GM19025 (cell line): Measurements from ENCODE around the gene ARPC5.
A peak's percentile ranks its signal among the peaks of the same experiment; 100 is the strongest.
"Not testable (repeated sequence)": the region's sequence is repeated elsewhere in the genome, so short reads cannot be mapped to it uniquely, and the experiment has no call there.

ENCODE experiments used
- ATAC-seq: cut with Tn5 transposase; IDR thresholded peaks from one replicate; pipeline ENCODE4 v1.9.1; 2021; ENCODE audit warnings: mild to moderate bottlenecking, low read depth, moderate library complexity; ENCODE audit not compliant: unreplicated experiment

The ARPC5 gene

DNA sequence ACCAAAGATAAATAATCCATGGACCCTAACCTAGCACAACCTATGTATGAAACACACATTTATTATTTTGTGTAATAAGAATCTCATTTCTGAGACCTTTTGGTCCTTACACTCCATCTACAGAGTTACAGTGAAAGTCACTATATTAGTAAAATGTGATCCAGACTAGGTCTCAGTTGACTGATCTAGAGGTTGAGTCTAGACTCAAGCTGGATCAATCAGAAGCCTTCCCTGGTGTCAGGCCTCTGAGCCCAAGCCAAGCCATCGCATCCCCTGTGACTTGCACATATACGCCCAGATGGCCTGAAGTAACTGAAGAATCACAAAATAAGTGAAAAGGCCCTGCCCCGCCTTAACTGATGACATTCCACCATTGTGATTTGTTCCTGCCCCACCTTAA, 22.6 kb downstream of the ARPC5 start:
- not testable (repeated sequence) for ATAC-seq

DNA sequence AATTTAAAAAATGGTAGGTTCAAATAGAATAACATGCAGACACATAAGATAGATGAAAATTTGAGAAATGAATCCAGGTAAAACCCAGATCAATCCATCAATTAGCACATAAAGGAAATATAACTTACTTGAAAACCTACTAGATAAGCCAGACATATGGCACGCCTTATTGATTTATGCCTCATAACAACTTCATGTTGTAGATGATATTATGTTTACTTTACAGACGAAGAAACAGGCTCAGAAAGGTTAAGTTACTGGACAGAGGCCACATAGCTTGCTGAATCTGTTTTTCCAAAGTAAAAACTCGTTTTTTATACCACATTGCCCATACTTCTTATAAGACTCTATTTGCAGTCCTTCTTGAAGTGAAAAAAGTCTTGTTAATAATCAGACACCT, 23.2 kb downstream of the ARPC5 start:
- no peak for ATAC-seq

DNA sequence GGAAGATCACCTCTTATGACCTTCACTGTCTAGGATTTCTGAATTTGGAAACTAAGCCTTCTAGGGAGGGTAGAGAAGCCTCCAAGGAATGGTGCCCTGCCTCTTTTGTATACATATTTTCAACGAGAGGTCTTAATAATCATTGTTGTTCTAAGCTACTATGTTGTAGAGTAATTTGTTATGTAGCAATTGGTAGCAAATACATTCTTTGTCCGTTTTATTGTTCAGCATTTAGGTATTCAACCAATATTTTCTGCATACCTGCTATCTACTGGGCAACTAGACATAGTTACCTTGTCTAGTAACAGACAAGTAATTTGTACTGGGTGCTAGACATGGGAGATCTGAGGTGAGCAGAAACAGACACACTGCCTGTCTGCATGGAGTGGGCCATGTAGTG, 24.6 kb downstream of the ARPC5 start:
- no peak for ATAC-seq

- ATAC-seq = no peak
Observed at GRCh38 chr1:183609759-183610452, 25.7 kb downstream of the ARPC5 start.

GRCh38 chr1:183609313-183609712, 26.3 kb downstream of the ARPC5 start:
- peak; percentile 31 for ATAC-seq

GRCh38 chr1:183607322-183607980, 28.1 kb downstream of the ARPC5 start:
- ATAC-seq = no peak

- ATAC-seq = no peak
Observed at GRCh38 chr1:183605904-183606303, 29.7 kb downstream of the ARPC5 start.

- peak; percentile 21 for ATAC-seq
Observed at GRCh38 chr1:183604815-183605214, 30.8 kb downstream of the ARPC5 start.

- ATAC-seq = peak; percentile 42
Observed at GRCh38 chr1:183604038-183604808, 31.4 kb downstream of the ARPC5 start.

DNA sequence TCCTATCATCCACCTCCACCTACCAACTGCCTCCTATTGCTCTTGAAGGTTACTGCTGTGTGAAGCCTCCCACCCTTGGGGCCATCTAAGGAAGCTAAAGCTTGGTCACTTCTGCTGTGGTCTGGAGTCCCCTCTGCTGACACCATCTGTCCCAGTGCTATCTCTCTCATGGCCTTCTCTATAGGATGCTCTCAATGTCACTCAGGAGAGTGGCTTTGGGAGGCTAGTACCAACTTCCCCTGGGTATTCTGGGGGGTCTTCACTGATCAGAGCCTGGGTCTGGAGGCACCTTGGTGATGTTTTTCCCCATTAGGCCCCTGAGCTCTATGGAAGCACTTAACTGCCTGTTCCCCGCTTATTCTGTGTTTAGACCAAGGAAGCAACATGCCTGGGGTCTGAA, 33.1 kb downstream of the ARPC5 start:
- ATAC-seq = no peak

DNA sequence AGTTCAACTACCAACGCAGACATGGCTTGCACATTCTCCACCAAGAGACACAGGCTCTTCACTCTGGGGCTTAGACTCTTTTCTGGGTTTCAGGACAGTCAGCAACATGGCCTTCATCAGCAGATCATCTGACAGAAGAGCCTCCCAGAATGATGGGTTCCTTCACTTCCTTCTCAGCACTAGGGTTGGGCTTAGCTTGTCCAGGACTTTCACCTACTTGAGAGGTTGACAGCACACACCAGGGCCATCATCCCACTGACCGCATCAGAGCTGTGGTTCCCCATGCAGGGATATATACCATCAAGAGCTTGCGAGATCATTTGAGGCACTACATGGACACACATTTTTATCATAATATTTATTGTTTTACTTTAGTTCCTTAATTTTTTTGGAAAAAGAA, 34.9 kb downstream of the ARPC5 start:
- no peak for ATAC-seq

DNA sequence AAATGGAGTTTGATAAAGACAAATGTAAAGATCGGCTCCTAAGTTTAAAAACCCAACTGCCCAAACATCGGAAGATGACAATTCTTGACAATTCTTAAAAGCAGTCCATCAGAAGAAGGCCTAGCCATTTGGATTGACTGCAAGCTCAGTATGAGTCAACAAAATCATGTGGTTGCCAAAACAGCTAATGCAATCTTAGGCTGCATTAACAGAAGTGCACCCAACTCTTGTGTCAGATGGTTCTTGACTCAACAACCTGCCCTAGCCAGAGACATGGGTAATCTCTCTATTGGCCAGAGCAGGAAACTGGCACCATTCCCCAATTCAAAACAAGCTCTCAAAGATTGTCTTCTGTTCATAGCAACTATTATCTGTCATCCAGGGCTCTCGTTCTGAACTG, 35.4 kb downstream of the ARPC5 start:
- no peak for ATAC-seq

DNA sequence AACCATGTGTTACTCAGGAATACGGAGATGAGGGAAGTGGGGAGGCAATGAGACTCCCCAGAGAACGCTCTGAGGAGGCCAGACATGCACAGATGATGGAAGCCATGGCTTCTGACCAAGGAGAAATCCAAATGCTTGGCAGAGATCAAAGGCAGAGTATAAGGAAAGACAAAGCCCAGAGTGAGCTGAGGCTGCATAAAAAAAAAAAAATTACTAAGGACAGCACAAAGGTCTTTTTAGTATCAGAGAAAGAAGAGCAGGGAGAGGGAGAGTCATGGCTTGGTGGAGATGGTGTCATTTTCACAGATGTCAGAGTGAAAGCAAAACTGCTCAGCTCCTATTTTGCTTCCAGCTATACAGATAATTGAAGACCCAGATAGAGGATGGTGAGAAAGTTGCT, 37.2 kb downstream of the ARPC5 start:
- peak; percentile 79 for ATAC-seq

GRCh38 chr1:183597656-183598347, 37.8 kb downstream of the ARPC5 start:
- ATAC-seq = no peak

GRCh38 chr1:183596500-183596899, 39.1 kb downstream of the ARPC5 start:
- ATAC-seq = no peak

GRCh38 chr1:183595537-183595936, 40.0 kb downstream of the ARPC5 start:
- ATAC-seq = no peak

DNA sequence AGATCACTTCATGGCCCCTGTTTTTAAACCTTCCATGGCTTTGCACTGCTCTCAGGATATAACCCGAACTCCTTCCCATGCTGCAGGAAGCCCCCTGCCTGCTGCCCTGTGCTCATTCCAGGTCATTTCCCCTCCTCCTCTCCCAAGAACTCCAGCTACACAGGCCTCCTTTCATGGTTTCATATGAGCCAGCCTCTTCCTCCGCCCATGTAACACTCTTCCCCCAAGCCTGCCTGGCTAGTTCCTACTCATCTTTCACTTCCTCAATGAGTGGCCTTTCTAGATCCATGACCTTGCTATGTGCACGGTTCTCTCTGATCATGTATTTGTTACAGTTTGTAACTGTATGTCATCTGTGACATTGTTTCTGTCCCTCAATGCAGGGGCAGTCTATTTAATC, 42.2 kb downstream of the ARPC5 start:
- ATAC-seq = peak; percentile 34

GRCh38 chr1:183592733-183593132, 42.9 kb downstream of the ARPC5 start:
- ATAC-seq = no peak

- ATAC-seq = peak; percentile 79
Observed at GRCh38 chr1:183590244-183591191, 45.1 kb downstream of the ARPC5 start, which contains the start of gene NCF2. Gene NCF2, minus strand, starts transcription at chr1:183590459. Its CDS starts 130 bp downstream, at chr1:183590329.

DNA sequence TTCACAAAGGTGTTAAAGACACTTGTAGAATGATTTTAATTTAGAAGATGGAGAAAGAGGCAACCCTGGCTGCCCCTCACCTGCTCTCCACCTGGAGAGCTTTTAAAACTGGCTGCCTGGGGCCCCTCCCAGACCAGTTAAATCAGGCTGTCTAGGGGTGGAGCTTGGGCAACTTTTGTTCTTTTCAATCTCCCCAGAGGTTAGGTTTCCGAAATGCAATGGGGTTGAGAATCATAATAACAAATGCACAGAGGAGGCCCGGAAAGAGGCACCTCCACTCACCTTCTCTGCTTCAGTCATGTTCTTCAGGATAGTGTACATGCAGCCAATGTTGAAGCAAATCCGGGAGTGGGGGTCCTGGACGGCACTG, 45.7 kb downstream of the ARPC5 start:
- ATAC-seq = no peak
